ENCODE measurements around the gene SLC16A11. TPM values are rescaled to one million over a fixed set of nuclear protein-coding genes. Genes with fewer than 3 reads are reported as not detected.
A peak's percentile ranks its signal among the peaks of the same experiment; 100 is the strongest.

The SLC16A11 gene
- total and polyA plus RNA-seq, 8 donors: 0.74 to 2.5 (median 1.2) TPM

- H3K27ac ChIP-seq: peak overlapping the region; percentile 89 to 99
- H3K9me3 ChIP-seq: no peaks in the 10 kb centered on the region
- DNase-seq (no peak), ATAC-seq (no peak)
- H3K36me3 ChIP-seq: peaks cover 0 to 15% of the 10 kb centered on the region in 2 donors
- H3K27me3 ChIP-seq: peaks cover 0 to 8% of the 10 kb centered on the region in 2 donors
- no peak for TF ChIP-seq CTCF (IDR thresholded peaks at IDR 0.05)
- intact Hi-C loops (cut with DNase I): no loop called here
- H3K4me3 ChIP-seq: peak overlapping the region; percentile 5 to 38
- H3K4me1 ChIP-seq: peaks cover 10 to 84% of the 10 kb centered on the region in 2 donors
Measured at GRCh38 chr17:7017827-7018200, 26.1 kb downstream of the SLC16A11 start.

- intact Hi-C loops (cut with DNase I): no loop called here
- no peak for DNase-seq
- Histone ChIP-seq H3K36me3 (peaks cover 0 to 15% of the 10 kb centered on the region in 2 donors), H3K4me1 (peaks cover 5 to 78% of the 10 kb centered on the region in 2 donors), H3K9me3 (no peaks in the 10 kb centered on the region), H3K4me3 (peak overlapping the region in 1 of 2 donors; percentile 38), H3K27ac (peak overlapping the region; percentile 89 to 99), H3K27me3 (peaks cover 0 to 1% of the 10 kb centered on the region in 2 donors)
- ATAC-seq: no peak
- TF ChIP-seq CTCF (IDR thresholded peaks at IDR 0.05): no peak
Measured at GRCh38 chr17:7016886-7017826, 26.7 kb downstream of the SLC16A11 start.

- Histone ChIP-seq H3K4me1 (peaks cover 4 to 75% of the 10 kb centered on the region in 2 donors), H3K27ac (peak overlapping the region in 1 of 2 donors; percentile 99), H3K27me3 (no peaks in the 10 kb centered on the region), H3K9me3 (no peaks in the 10 kb centered on the region), H3K36me3 (peaks cover 0 to 15% of the 10 kb centered on the region in 2 donors), H3K4me3 (no peak overlapping the region)
- DNase-seq (no peak), ATAC-seq (no peak)
- intact Hi-C loops (cut with DNase I): no loop called here
- no peak for TF ChIP-seq CTCF (IDR thresholded peaks at IDR 0.05)
Measured at GRCh38 chr17:7016418-7016817, 27.5 kb downstream of the SLC16A11 start.

- H3K27me3 ChIP-seq: no peaks in the 10 kb centered on the region
- peak in 1 of 2 donors; percentile 51 for TF ChIP-seq CTCF (IDR thresholded peaks at IDR 0.05)
- peaks cover 13 to 76% of the 10 kb centered on the region in 2 donors for H3K4me1 ChIP-seq
- H3K27ac ChIP-seq: peak overlapping the region; percentile 98 to 99
- peak overlapping the region; percentile 82 to 97 for H3K4me3 ChIP-seq
- H3K9me3 ChIP-seq: no peaks in the 10 kb centered on the region
- DNase-seq: no peak
- ATAC-seq: no peak
- intact Hi-C loops (cut with DNase I): loop anchor here in 1 of 2 donors (5.0 kb wide), 1 partner anchor 98 kb away; no protein-coding TSS in a partner anchor
- H3K36me3 ChIP-seq: peaks cover 0 to 15% of the 10 kb centered on the region in 2 donors
Measured at GRCh38 chr17:7014995-7015958, 28.6 kb downstream of the SLC16A11 start.

Measured in left lung (tissue), 10 donors.